HG03095 (cell line): ENCODE measurements around the gene VPS37B.

Source experiments
- ATAC-seq: cut with Tn5 transposase; IDR thresholded peaks from one replicate; pipeline ENCODE4 v1.9.1; 2021; ENCODE audit warnings: moderate library complexity; ENCODE audit not compliant: unreplicated experiment

Gene VPS37B

DNA sequence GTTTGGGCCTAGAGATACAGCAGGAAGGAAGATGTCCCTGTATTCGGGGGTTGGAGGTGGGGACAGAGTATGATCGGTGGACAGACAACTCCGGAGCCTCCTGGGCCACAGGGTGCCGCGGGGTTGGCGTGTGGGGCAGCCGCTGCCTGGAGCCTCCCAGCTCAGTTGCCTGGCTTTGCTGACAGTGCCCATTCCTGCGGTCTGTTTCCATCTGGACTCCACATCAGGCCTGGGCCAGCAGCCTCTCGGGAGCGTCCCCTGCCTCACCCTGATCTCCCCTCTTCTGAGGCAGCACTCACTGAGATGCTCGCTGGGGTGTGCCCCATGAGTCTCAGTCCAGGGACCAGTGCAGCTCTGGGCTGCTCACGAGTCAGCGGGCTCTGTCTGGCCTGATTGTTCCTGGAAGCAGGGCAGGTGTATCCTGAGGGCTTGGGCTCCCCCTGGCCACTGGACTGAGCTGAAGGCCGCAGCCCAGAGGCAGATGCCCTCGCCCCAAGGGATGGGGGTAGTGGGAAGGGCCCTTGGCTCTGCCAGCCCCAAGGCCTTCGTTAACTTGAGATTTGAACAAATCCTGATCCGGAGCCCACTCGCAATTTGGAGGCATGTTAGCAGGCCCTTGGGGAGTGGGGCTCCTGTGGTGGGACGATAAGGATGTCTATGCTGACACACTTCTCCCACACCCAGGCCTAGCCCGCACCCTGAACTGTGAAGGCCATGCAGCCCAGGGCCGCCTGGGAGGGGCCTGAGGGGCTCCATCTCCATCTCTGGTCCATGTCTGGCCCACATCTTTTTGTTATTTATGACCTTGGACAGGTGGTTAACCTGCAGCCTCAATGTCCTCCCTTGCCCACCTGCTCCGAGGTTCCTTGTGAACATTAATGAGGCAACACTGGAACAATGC is 53.2 kb downstream of the VPS37B start:
- no peak for ATAC-seq

- ATAC-seq, result no peak
These were observed 54.2 kb downstream of the VPS37B start for GRCh38 chr12:122841544-122842321.

GRCh38 chr12:122840580-122841513 is 55.1 kb downstream of the VPS37B start:
- ATAC-seq, result no peak

DNA sequence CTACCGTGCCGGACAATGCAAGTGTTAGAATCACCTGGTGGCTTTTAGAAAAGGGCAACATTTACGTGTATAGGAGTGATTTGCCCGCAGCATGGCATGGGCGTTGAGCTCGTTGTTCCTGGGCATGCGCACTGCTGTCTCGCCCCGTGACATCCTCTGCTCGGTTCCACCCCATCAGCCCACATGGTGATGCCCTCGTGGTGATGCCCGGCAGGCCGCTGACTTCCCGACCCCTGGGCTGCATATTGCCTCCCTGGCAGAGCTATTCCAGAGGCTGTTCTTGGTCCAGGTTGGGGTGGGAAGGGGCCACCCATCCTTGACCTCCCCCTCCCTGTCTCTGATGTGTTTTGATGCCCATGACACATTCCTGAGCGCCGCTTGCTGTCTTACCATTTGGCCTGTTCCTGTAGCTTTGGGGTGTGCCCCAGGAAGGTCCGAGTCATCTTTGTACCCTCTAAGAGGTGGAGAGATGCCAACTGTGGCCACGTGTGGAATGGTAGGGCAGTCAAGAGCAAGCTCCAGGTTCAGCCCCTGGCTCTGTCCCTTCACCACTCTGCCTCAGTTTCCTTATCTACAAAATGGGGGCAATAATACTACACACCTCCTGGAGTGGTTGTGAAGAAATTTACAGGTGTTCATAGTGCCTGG is 55.9 kb downstream of the VPS37B start:
- no peak for ATAC-seq

DNA sequence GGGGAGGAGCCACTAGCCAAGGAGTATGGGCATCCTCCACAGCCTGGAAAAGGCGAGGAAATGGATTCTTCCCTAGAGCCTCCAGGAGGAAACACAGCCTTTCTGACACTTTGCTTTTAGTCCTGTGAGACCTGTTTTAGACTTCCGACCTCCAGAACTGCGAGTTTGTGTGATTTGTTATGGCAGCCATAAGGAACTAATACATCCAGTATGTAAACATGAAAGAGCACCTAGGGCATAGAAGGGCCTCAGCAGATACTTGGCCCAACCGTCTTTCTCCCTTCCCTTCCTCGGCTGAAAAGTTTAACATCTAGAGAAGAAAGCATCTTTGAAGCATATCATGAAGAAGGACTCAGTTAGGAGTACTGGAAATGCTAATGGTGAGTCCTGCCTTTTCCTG is 57.1 kb downstream of the VPS37B start:
- ATAC-seq, result no peak

GRCh38 chr12:122837306-122838265 is 58.3 kb downstream of the VPS37B start:
- ATAC-seq, result no peak

DNA sequence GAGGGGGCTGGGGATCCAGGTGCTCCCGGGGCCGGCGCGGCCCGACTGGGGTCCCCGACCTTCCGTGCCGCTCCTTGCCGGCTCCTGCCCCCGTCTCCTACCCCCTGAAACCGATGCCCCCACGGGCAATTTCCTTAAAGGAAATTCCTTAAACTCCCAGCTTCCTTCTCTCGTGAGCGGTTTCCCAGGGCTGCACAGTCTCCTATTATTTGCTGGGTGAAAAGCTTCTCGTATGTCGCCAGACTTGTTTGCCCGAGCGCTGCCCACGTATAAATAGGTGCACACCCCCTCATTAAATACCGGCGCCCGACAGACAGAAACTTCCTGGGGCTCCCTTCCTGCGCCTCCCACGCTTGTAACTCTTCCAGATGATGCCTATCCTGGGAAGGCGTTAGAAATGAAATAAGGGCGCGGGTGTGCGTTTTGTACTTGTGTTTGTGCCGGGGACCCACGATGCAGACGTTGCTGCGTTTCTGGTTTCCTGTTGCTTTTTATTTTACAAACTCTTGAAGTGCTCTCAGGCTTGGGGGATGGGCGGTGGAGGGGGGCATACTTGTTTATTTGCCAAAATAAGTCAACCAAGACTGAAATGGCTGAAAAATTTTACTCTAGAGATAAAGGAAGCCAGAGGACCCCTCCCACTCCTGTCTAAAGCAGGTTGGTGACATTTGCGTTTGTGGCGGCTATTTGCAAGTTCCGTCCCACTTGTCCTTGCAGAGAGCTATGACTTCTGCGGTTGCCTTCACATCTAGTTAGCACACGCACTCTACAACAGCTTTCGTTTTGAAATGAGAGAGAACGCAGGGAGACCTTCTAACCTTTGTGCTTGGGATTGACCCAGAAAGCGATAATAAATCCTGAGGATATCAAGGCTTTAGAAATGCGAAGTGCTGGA is 59.6 kb downstream of the VPS37B start:
- ATAC-seq, result peak; percentile 39

GRCh38 chr12:122835750-122836026 is 60.2 kb downstream of the VPS37B start:
- ATAC-seq, result peak; percentile 50

- peak; percentile 37 for ATAC-seq
These were observed 60.8 kb downstream of the VPS37B start, which contains the start of gene HIP1R for GRCh38 chr12:122834921-122835749. HIP1R (plus strand) TSS chr12:122835457; CDS start chr12:122835551, 94 bp downstream.

DNA sequence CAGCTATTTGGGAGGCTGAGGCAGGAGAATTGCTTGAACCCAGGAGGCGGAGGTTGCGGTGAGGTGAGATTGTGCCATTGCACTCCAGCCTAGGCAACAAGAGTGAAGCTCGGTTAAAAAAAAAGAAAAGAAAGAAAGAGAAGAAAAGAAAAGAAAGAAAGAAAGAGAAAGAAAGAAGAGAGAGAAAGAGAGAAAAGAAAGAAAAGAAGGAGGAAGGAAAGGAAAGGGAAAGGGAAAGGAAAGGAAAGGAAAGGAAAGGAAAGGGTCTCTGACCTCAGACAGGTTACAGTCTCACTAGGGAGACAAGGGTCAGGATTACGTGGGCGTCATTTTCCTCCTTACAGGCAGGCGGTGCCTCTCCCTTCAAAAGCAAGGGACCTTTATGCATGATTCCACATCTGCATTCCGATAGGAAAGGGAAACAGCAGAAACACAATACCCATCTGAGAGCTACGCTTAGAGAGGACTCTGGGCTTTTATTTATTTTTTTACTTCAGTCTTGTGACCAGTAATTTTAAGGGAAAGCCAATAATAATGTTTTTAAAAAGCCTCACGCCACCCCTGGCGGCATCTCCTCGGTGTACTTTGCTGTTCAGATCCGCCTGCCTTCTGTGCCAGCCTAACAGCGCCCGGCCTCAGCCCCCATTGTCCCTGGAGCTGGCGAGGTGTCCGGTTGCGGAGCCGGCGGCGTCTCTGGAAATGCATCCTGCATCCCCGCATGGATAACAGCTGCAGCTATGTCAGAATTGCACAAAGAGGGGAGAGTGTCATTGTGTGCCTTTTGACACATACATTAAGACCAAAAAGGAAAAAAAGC is 61.6 kb downstream of the VPS37B start:
- ATAC-seq, result no peak

GRCh38 chr12:122830517-122831214 is 65.3 kb downstream of the VPS37B start:
- no peak for ATAC-seq

DNA sequence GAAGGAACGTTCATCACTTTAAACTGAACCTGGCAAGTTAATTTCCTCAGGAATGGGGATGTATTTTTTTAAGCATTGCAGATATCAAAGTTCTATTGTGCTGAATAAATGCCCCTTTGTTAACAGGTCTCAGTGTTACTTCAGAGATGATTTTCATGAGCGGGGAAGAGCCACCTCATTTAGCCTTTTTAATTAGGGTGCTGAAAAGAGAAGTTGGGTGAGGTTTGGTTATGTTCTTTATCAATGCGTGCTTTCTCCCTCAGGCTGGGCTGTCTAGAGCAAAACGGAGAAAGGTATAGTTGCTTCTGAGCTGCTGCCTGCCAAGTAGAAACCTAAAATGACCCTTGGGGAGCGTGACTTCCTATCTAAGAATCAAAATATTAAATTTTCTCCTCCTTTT is 68.7 kb downstream of the VPS37B start:
- no peak for ATAC-seq

DNA sequence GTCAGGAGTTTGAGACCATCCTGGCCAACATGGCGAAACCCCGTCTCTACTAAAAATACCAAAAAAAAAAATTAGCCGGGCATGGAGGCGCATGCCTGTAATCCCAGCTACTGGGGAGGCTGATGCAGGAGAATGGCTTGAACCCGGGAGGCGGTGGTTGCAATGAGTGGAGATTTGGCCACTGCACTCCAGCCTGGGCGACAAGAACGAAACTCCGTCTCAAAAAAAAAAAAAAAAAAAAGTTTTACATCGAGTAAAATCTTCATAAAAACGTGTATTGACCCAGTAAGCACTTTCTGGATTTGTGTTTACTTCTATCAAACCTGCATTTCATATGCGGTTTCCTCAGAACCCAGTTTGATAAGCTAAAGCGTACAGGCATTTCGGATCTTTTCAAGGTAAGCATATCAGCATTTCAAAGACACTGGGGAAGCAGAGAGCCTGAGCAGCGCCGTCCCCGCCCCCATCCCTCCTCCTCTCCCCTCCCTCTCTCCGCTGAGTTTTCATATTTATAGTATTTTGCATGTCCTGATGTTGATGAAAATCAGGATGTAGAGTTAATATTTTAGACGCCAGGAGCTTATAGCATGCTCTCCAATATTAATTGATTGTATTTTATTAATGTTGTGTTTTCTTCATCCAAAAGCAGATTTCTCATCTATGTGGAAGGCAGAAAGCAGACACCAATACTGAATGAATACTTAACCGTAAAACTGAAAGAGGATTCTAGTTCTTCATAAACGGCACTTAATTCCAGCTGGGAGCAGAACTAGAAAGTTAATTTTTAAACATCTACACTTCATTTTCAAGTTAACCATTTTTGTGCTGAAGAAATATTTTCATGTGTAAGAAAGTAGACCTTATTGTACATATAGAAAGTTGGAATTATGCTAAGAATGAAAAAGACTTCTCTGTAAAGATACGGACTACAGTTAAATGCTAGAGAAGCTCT is 69.9 kb downstream of the VPS37B start:
- ATAC-seq, result no peak

GRCh38 chr12:122823429-122823828 is 72.5 kb downstream of the VPS37B start:
- ATAC-seq, result no peak

GRCh38 chr12:122820838-122821271 is 75.1 kb downstream of the VPS37B start:
- ATAC-seq, result peak; percentile 63
